LHCN-M2 (cell line): ENCODE measurements around the gene CHST3. TPM values are rescaled to one million over a fixed set of nuclear protein-coding genes. Genes with fewer than 3 reads are reported as not detected.
"Not testable (repeated sequence)": the region's sequence is repeated elsewhere in the genome, so short reads cannot be mapped to it uniquely, and the experiment has no call there.

ENCODE experiments used
- DNase-seq: peaks from one replicate; pipeline ENCODE4 v3.0.0-alpha.2; 2012; ENCODE audit warnings: low read depth
- polyA plus RNA-seq: library from polyadenylated mRNA; unstranded; fragments of >200 nt; gene quantifications from one replicate; pipeline ENCODE4 v1.2.1, GENCODE V29; 2012; ENCODE audit warnings: missing spikeins
- total RNA-seq: library from RNA; depleted of rRNA; stranded (reverse); fragments of >200 nt; gene quantifications from 2 replicates; pipeline ENCODE4 v1.2.3, GENCODE V29; 2014; rRNA removed

Gene CHST3
- total RNA-seq, result 32.9 and 40.6 TPM in 2 replicates
- polyA plus RNA-seq, result 26.2 TPM

DNA sequence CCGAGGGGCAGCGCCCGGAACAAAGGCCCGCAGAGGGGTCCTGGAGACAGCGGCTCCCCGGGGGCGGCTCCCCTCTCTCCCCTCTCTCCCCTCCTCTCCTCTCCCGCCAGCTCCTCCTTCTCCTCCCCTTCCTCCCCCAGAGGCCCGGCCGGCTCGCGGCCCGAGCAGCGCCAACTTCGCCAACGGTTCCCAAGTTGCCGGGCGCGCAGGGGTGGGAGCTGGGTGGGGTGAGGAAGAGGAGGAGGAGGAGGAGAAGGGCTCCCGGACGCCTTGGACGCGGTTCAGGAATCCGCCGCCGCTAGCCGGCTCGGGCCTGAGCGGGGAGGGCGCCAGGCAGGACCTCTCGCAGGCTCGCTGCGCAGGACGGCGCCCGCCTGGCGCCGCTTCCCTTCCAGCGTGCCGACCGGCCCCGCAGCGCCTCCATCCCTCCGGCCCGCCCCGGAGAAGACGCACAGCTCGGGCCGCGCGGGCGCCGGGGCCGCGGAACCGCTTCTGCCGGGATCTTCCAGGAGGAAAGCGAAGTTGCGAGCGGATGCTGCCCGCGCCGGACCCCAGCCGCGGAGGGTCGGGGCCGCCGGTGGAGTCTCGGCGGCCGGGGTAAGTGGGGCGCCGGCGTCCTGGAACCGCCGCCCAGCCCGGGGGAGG is at the start of gene CHST3:
CHST3 (plus strand) TSS at position 298 of the 645 bp plus-strand sequence. CDS start 41,448 bp downstream, outside the sequence.
- DNase-seq, result no peak

DNA sequence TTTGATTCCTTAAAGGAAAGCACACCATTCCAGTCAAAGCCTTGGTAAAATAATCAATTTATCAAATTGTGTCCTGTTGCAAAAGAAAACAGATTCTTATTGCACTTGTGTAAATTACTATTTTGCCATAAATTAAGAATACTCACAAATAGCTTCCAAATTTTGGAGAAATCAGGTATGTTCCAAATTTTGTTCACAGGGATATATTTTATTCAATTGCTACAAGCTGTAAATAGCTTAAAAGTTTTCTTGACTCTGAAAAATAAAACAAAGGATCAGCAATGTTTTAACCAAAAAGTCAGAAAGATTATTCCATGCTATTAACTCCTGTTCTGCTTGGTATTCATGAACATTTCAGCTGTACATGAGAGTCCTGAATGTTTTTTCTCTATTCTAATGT is 47.4 kb upstream of the CHST3 start:
- no peak for DNase-seq

DNA sequence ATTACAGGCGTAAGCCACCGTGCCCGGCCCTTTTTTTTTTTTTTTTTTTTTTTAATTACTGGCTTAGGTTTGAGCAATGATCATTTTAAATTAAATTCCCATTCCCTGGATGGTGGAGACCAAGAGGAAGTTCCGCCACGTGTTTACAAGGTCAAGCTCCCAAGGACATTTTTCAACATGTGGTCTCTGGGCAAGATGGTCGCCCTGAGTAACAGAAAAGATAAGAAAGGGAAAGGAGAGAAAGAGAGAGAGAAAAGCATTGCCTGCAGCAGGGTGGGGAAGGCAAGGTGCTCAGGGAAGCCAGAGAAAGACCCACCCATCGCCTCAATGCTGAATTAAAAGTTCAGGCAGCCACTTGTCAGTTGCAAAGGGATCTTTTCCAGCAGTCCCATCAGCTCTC is 45.2 kb upstream of the CHST3 start:
- DNase-seq, result no peak

- not testable (repeated sequence) for DNase-seq
Measured at GRCh38 chr10:71919956-71920539, 44.1 kb upstream of the CHST3 start.

DNA sequence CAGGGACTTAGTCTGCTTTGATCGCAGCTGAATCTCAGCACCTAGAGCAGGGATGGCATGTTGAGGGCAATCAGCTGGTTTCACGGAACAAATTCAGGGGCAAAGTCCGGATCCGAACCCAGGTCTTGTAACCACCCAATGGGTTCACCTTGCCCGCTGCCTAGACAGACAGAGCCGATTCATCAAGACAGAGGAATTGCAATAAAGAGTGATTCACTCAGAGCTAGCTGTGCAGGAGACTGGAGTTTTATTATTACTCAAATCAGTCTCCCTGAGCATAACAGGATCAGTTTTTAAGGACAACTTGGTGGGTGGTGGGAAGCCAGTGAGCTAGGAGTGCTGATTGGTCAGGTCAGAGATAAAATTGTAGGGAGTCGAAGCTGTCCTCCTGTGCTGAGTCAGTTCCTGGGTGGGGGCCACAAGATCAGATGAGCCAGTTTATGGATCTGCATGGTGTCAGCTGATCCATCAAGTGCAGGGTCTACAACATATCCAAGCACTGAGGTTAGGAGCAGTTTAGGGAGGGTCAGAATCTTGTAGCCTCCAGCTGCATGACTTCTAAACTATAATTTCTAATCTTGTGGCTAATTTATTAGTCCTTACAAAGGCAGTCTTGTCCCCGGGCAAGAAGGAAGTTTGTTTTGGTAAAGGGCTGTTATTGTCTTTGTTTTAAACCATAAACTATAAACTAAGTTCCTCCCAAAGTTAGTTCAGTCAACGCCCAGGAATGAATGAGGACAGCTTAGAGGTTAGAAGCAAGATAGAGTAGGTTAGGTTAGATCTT is 43.5 kb upstream of the CHST3 start:
- DNase-seq, result peak; percentile 8

GRCh38 chr10:71921324-71922027 is 42.7 kb upstream of the CHST3 start:
- DNase-seq, result no peak

DNA sequence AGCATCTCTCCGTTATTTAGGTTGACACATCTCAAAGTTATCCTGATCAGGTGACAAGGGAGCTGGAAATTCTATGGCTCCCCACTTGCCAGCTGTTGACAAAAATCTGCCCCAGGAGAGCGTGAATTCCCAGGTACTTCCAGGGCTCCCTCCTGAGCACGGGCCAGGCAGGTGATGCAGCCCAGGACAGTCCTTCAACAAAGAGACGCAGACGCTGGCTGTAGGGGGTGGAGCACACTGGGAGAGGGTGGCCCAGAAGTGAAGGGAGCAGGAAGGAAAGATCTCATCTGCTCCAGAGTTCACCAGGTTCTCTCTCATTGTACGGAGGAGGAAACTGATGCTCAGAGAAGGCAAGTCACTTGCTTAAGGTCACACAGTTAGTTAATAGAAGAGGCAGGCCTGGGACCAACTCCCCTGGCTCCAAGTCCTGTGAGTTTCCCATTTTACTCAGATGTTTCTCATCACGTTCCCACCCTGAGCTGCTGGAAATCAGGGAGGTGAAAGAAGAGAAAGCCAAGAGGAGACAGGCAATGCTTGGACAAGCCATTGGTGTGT is 41.0 kb upstream of the CHST3 start:
- no peak for DNase-seq

DNA sequence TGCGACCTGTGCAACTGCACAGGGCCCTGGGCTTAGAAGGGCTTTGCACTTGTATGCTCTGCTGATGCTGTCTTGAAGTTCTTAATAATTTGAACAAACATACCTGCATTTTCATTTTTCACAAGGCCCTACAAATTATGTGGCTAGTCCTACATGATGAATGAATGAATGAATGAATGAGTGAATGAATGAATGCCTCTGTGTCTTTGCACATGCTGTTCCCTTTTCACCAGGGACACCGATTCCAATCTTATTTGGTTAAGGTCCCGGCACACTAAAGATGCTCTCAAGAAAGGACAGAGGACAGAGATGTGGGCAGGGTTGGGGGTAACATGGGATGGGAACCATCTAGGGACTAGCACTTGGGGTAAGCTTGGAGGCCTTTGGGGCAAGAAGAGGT is 39.4 kb upstream of the CHST3 start:
- DNase-seq, result no peak

DNA sequence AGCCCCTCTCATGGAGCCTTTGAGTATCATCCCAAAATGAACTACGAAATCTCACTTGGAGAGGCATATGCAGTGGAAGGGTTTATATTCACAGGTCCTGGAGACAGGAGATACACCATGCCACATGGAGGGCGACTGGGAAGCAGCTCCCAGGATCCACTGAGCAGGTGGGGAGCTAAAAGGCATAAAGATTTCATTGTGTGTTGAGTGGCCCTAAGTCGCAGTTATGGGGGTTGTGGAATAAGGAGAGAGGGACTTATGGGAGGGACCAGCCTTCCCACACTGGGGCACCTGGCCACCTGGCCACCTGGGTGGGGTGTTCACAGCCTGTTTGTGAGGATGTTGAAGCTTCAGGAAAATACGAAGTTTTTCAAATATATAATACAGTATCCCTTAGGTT is 37.0 kb upstream of the CHST3 start:
- no peak for DNase-seq

- DNase-seq, result peak; percentile 34
Measured at GRCh38 chr10:71927776-71928592, 36.2 kb upstream of the CHST3 start.

DNA sequence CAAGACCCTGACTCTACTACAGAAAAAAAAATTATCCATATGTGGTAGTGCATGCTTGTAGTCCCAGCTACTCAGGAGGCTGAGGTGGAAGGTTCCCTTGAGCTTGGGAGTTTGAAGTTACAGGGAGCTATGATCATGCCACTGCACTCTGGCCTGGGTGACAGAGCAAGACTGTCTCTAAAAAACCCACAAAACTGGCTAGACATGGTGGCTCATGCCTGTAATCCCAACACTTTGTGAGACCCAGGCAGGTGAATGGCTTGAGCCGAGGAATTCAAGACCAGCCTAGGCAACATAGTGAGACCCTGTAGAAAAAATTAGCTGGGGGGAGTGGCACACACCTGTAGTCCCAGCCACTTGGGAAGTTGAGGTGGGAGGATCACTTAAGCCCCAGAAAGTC is 32.9 kb upstream of the CHST3 start:
- DNase-seq, result no peak

GRCh38 chr10:71933651-71934050 is 30.5 kb upstream of the CHST3 start:
- no peak for DNase-seq

DNA sequence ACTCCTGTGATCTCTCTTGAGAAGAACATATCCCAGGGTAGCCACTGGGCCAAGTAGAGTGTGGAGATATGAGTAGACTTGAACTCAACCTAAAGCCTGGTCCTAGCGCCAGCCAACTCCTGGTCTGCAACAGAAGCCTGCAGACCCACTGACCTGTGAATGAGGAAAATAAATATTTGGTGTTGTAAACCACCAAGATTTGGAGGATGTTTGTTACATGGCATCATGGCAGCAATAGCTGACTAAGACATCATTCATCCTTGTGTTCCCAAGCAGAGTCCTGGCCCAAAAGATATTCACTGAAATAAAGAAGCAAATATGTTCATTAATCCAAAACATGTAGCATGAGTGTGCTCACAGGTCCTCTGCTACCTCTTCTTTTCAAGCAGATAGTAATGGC is 26.0 kb upstream of the CHST3 start:
- DNase-seq, result no peak

DNA sequence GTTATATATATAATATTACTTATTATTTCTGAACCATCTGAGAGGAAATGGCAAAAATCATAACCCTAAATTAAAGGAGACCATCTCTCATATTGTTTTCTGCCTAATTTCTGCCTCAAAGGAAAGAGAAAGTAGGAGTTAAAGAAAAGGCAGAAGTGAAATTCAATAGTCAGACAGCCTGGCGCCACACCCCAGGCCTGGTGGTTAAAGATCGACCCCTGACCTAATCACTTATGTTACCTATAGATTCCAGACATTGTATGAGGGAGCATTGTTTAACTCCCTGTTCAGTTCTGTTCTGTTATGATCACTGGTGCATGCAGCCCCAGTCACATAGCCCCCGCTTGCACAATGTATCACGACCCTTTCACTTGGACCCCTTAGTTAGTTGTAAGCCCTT is 24.9 kb upstream of the CHST3 start:
- DNase-seq, result no peak

GRCh38 chr10:71939861-71940474 is 24.2 kb upstream of the CHST3 start:
- DNase-seq, result no peak

- no peak for DNase-seq
Measured at GRCh38 chr10:71940752-71941151, 23.4 kb upstream of the CHST3 start.

DNA sequence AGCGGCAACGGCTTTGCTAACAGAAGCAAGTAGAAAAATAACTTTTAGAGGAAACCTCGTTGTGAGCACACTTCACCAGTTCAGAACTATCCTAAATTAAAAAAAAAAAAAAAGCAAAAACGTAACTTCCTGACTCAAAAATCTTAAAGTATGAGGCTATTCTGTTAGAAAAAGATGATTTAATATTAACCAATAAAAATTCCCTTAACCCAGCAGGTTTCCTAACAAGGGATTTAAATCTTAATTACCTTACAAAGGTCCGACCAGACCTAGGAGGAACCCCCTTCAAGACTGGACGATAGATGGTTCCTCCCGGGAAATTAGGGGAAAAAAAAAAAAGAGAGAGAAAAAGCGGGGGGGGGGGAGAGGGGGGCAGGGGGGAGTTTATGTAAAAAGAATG is 22.9 kb upstream of the CHST3 start:
- DNase-seq, result no peak

GRCh38 chr10:71945819-71946474 is 18.2 kb upstream of the CHST3 start:
- DNase-seq, result no peak

DNA sequence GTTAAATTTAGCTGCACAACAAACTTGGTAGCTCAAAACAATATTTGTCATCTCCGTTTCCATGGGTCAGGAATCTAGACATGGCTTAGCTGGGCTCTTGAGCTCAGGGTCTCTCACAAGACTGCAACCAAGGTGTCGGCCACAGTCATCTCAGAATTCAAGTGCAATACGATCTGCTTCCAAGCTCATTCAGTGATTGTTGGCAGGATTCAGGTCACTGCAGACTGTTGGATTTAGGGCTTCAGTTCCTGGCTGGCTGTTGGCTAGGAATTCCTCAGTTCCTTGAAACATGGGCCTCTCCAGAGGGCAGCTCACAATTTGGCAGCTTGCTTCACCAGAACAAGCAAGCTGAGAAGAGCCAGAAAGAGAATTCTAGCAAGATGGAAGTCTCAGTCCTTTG is 17.5 kb upstream of the CHST3 start:
- no peak for DNase-seq

GRCh38 chr10:71948496-71949067 is 15.6 kb upstream of the CHST3 start:
- DNase-seq, result no peak
